Esophagus squamous epithelium (tissue), 4 donors: ENCODE results near the gene SEMA6B.

Experiments
- CTCF ChIP-seq, 6 experiments: fragments of 450-650 bp in 4 of 6; fragments of 200-600 bp in 2 of 6; sonication (generic) in 2 of 6; IDR thresholded peaks; one replicate each; pipeline ENCODE4 v1.5.1; 2016 to 2019; ENCODE audit warnings: antibody characterized with exemption in 6 of 6, mild to moderate bottlenecking in 4 of 6, moderate library complexity in 4 of 6
- POLR2A ChIP-seq, 4 donors: fragments of 450-650 bp; IDR thresholded peaks; one replicate each; pipeline ENCODE4 v1.6.1; 2017; ENCODE audit warnings: antibody characterized with exemption in 4 of 4, mild to moderate bottlenecking in 4 of 4, moderate library complexity in 3 of 4

- no peak for TF ChIP-seq CTCF (IDR thresholded peaks at IDR 0.05)
- TF ChIP-seq POLR2A (IDR thresholded peaks at IDR 0.05): no peak
These were observed 28.8 kb upstream of the SEMA6B start for GRCh38 chr19:4588291-4588761.
